ENCODE measurements around the gene SIRT3.

GRCh38 chr11:203056-203944, 32.8 kb downstream of the SIRT3 start:
- TF ChIP-seq POLR2A (IDR thresholded peaks at IDR 0.05; ENCODE audit: low read length) (peak; percentile 6), GATA1 (IDR thresholded peaks at IDR 0.05; ENCODE audit: low read depth, low read length) (no peak)

Measured in erythroblast (primary cell).